ENCODE data around the gene CRISPLD2. TPM values are rescaled to one million over a fixed set of nuclear protein-coding genes. Genes with fewer than 3 reads are reported as not detected.

CRISPLD2 gene
- total and polyA plus RNA-seq, 10 of the 15 experiments (the other 5 are each of a cell fraction or from before 2014, with no cell fraction given) = 0.03 to 0.30 (median 0.08) TPM; not detected in 5

DNA sequence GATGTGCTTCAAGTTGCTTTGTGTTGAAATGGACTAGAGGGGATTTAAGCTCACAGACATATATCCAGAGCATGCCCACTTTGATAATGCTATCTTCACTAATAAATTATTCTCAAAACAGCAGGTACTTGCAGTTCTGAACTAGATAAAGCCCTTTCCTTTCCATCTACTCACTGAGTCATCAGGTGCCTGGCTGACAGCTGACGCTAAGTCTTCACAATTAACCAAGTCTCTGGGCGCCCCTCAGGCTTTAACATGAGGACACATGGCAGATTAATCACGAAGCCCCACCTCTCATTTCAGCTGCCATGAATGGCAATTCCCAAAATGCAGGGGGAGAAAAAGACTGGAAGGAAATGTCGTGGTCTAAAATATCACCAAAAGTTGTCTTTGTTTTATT lies 29.5 kb upstream of the CRISPLD2 start (continued):
- no peak for TF ChIP-seq HDGF (IDR thresholded peaks at IDR 0.05)
- no peak for TF ChIP-seq NFYA (IDR thresholded peaks at IDR 0.05; ENCODE audit: borderline replicate concordance, low read depth, low read length)
- no peak for TF ChIP-seq NFXL1 (IDR thresholded peaks at IDR 0.05; ENCODE audit: borderline replicate concordance)
- TF ChIP-seq DPF2 (IDR thresholded peaks at IDR 0.05) = no peak
- TF ChIP-seq, protein P1, sequence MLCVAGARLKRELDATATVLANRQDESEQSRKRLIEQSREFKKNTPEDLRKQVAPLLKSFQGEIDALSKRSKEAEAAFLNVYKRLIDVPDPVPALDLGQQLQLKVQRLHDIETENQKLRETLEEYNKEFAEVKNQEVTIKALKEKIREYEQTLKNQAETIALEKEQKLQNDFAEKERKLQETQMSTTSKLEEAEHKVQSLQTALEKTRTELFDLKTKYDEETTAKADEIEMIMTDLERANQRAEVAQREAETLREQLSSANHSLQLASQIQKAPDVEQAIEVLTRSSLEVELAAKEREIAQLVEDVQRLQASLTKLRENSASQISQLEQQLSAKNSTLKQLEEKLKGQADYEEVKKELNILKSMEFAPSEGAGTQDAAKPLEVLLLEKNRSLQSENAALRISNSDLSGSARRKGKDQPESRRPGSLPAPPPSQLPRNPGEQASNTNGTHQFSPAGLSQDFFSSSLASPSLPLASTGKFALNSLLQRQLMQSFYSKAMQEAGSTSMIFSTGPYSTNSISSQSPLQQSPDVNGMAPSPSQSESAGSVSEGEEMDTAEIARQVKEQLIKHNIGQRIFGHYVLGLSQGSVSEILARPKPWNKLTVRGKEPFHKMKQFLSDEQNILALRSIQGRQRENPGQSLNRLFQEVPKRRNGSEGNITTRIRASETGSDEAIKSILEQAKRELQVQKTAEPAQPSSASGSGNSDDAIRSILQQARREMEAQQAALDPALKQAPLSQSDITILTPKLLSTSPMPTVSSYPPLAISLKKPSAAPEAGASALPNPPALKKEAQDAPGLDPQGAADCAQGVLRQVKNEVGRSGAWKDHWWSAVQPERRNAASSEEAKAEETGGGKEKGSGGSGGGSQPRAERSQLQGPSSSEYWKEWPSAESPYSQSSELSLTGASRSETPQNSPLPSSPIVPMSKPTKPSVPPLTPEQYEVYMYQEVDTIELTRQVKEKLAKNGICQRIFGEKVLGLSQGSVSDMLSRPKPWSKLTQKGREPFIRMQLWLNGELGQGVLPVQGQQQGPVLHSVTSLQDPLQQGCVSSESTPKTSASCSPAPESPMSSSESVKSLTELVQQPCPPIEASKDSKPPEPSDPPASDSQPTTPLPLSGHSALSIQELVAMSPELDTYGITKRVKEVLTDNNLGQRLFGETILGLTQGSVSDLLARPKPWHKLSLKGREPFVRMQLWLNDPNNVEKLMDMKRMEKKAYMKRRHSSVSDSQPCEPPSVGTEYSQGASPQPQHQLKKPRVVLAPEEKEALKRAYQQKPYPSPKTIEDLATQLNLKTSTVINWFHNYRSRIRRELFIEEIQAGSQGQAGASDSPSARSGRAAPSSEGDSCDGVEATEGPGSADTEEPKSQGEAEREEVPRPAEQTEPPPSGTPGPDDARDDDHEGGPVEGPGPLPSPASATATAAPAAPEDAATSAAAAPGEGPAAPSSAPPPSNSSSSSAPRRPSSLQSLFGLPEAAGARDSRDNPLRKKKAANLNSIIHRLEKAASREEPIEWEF (IDR thresholded peaks at IDR 0.05; ENCODE audit: insufficient replicate concordance, low read depth, low read length) = no peak
- no peak for TF ChIP-seq NR2C2 (IDR thresholded peaks at IDR 0.05; ENCODE audit: borderline replicate concordance, control insufficient read depth, insufficient read length, low read depth)
- no peak for TF ChIP-seq RAD21 (IDR thresholded peaks at IDR 0.05; ENCODE audit: insufficient read depth, low read depth, low read length)
- no peak for TF ChIP-seq SMAD1 (IDR thresholded peaks at IDR 0.05; ENCODE audit: low read depth, partially characterized antibody)

DNA sequence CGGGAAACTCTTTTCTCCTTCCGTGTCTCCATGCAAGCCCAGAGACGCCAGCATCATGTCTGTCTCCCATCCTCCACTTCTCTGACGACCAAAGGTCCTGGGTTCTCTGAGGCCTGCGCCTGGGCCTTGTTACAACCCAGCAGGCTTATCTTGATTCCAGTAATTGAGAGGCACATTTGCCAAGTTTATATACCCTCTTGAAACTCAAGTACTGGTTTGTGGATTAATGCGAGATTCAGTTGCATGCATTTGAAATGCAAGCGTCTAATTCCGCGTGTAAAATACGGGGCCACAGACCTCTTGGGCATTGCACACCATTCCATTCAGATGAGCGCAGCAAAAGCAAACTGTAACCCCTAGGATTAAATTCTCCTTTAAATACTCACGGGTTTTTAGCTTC lies 28.7 kb upstream of the CRISPLD2 start:
- H3K4me1 ChIP-seq (ENCODE audit: control insufficient read depth, insufficient read depth, low read length) = no peaks in the 10 kb centered on the region
- ChIA-PET RAD21 (ENCODE audit: unreplicated experiment) (no interaction called here), POLR2A (no interaction called here), SMC1A (ENCODE audit: uncharacterized antibody, unreplicated experiment) (no interaction called here), CTCF (no interaction called here)
- DNase-seq (ENCODE audit: low read depth, low spot score) = no peak
- no peak overlapping the region for H3K4me2 ChIP-seq (ENCODE audit: control insufficient read depth, insufficient read depth)
- 82% methylated on average over 12 of the region's 12 CpGs for WGBS (ENCODE audit: insufficient coverage, insufficient replicate concordance, low lambda C conversion rate, missing lambda C conversion rate)
- no peaks in the 10 kb centered on the region for H4K20me1 ChIP-seq (ENCODE audit: control insufficient read depth, insufficient read depth)
- no peak overlapping the region for H3K4me3 ChIP-seq
- no peaks in the 10 kb centered on the region for H3K79me2 ChIP-seq (ENCODE audit: control insufficient read depth, insufficient read depth, low read length)
- no peak overlapping the region for H3K27ac ChIP-seq (ENCODE audit: control insufficient read depth, insufficient read depth)
- BruUV-seq (replicated peaks) = no TSS peak
- intact Hi-C loops (cut with micrococcal nuclease; ENCODE audit: unreplicated experiment) = no loop called here
- no peak for ATAC-seq
- no peaks in the 10 kb centered on the region for H3K36me3 ChIP-seq (ENCODE audit: control insufficient read depth in 2 of 2, insufficient read depth in 2 of 2, low read length in 1 of 2)
- H3K9ac ChIP-seq (ENCODE audit: control insufficient read depth, insufficient read depth, low read length) = no peak overlapping the region
- FAIRE-seq = no peak
- no peaks in the 10 kb centered on the region for H3K9me3 ChIP-seq (replicated peaks; ENCODE audit: control insufficient read depth, insufficient read depth, low read length)
- TF ChIP-seq FOXK2 (IDR thresholded peaks at IDR 0.05) (no peak), EED (IDR thresholded peaks at IDR 0.05; ENCODE audit: low read depth) (no peak), KLF5 (IDR thresholded peaks at IDR 0.05; ENCODE audit: partially characterized antibody) (no peak), FOXM1 (IDR thresholded peaks at IDR 0.05; ENCODE audit: low read depth, low read length) (no peak), RB1 (IDR thresholded peaks at IDR 0.05; ENCODE audit: borderline replicate concordance) (no peak), ZNF207 (IDR thresholded peaks at IDR 0.05; ENCODE audit: borderline replicate concordance) (no peak), EP300 (IDR thresholded peaks at IDR 0.05; ENCODE audit: borderline replicate concordance in 1 of 2, control insufficient read depth in 1 of 2, low read depth in 2 of 2, low read length in 2 of 2) (no peak), CHD2 (IDR thresholded peaks at IDR 0.05; ENCODE audit: borderline replicate concordance, low read depth, low read length) (no peak), WRNIP1 (IDR thresholded peaks at IDR 0.05; ENCODE audit: borderline replicate concordance, low read depth, low read length) (no peak)
- TF ChIP-seq, protein P2, sequence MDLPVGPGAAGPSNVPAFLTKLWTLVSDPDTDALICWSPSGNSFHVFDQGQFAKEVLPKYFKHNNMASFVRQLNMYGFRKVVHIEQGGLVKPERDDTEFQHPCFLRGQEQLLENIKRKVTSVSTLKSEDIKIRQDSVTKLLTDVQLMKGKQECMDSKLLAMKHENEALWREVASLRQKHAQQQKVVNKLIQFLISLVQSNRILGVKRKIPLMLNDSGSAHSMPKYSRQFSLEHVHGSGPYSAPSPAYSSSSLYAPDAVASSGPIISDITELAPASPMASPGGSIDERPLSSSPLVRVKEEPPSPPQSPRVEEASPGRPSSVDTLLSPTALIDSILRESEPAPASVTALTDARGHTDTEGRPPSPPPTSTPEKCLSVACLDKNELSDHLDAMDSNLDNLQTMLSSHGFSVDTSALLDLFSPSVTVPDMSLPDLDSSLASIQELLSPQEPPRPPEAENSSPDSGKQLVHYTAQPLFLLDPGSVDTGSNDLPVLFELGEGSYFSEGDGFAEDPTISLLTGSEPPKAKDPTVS (IDR thresholded peaks at IDR 0.05; ENCODE audit: low read depth, low read length) = no peak
- H2AFZ ChIP-seq (ENCODE audit: control insufficient read depth, low read depth, low read length) = no peak overlapping the region
- in situ Hi-C loops (cut with MboI) = no loop called here
- no peaks in the 10 kb centered on the region for H3K27me3 ChIP-seq (replicated peaks in 1 of 2; ENCODE audit: control insufficient read depth in 2 of 2, insufficient read depth in 2 of 2, low read length in 1 of 2)

Measured in GM12878 (cell line).